Natural killer cell (primary cell): ENCODE results near the gene DDX23. TPM values are rescaled to one million over a fixed set of nuclear protein-coding genes. Genes with fewer than 3 reads are reported as not detected.

ENCODE experiments used
- ATAC-seq, 3 donors: fragments of 150-1000 bp in 2 of 3; fragments of 200-7000 bp in 1 of 3; cut with Tn5 transposase; 1 replicate in 1 of 3; 2 replicates in 2 of 3; pipeline ENCODE4 v1.10.0; 2021; ENCODE audit warnings: mild to moderate bottlenecking in 2 of 3, moderate library complexity in 2 of 3
- DNase-seq, 2 donors: peaks; one replicate each; pipeline versions ENCODE4 v3.0.0 to v3.0.0-alpha.2; 2013 to 2021; ENCODE audit warnings: mixed read lengths in 1 of 2
- H3K27ac ChIP-seq: one replicate; pipeline ENCODE4 v1.5.1; 2013; ENCODE audit warnings: mild to moderate bottlenecking, low read length
- H3K27me3 ChIP-seq: one replicate; pipeline ENCODE4 v1.6.1; 2013; ENCODE audit warnings: low read length; ENCODE audit not compliant: control insufficient read depth, insufficient read depth
- H3K36me3 ChIP-seq: one replicate; pipeline ENCODE4 v1.6.1; 2013; ENCODE audit warnings: low read length; ENCODE audit not compliant: control insufficient read depth, insufficient read depth
- H3K4me1 ChIP-seq: one replicate; pipeline ENCODE4 v1.6.1; 2013; ENCODE audit warnings: low read length; ENCODE audit not compliant: control insufficient read depth, insufficient read depth
- H3K4me3 ChIP-seq: one replicate; pipeline ENCODE4 v1.5.1; 2013; ENCODE audit warnings: low read length
- H3K9me3 ChIP-seq: one replicate; pipeline ENCODE4 v1.6.1; 2013; ENCODE audit warnings: low read length; ENCODE audit not compliant: control insufficient read depth, insufficient read depth
- H3K27ac Mint-ChIP-seq, 2 donors: one replicate each; pipeline ENCODE4 v1.8.0; 2022; ENCODE audit warnings: mild to moderate bottlenecking in 2 of 2, mixed read lengths in 2 of 2, moderate library complexity in 1 of 2
- H3K27me3 Mint-ChIP-seq, 2 donors: one replicate each; pipeline ENCODE4 v1.8.0; 2022; ENCODE audit warnings: low read depth in 2 of 2, mixed read lengths in 2 of 2
- H3K36me3 Mint-ChIP-seq: one replicate; pipeline ENCODE4 v1.8.0; 2022; ENCODE audit warnings: mixed read lengths
- H3K4me1 Mint-ChIP-seq, 2 donors: one replicate each; pipeline ENCODE4 v1.8.0; 2022; ENCODE audit warnings: mixed read lengths in 2 of 2
- H3K4me3 Mint-ChIP-seq: one replicate; pipeline ENCODE4 v1.8.0; 2022; ENCODE audit warnings: mild to moderate bottlenecking, moderate library complexity, mixed read lengths
- H3K9me3 Mint-ChIP-seq, 2 donors: one replicate each; pipeline ENCODE4 v1.8.0; 2022; ENCODE audit warnings: mixed read lengths in 2 of 2
- CTCF ChIP-seq: fragments of 200-600 bp; IDR thresholded peaks from one replicate; pipeline ENCODE4 v1.8.0; 2022; ENCODE audit warnings: antibody characterized with exemption
- WGBS: methylation state at CpG from one replicate; pipeline ENCODE4 v1.1.7; 2013; ENCODE audit warnings: missing lambda C conversion rate; ENCODE audit not compliant: insufficient coverage; 5-methylcytosine and 5-hydroxymethylcytosine counted together
- intact Hi-C: fragments of 100-400 bp; cut with micrococcal nuclease; formaldehyde crosslinking; loops from one replicate; pipeline ENCODE4 v1.14.2; 2022
- total RNA-seq, 4 donors: library from RNA; stranded (reverse); fragments of 120-200 nt in 1 of 4; gene quantifications; one replicate each; pipeline versions ENCODE4 v1.2.3 to v1.2.4, GENCODE V29; 2013 to 2022

The DDX23 gene
- total RNA-seq, 3 donors from 2014 or later (not counting 1 experiment from before 2014, with no cell fraction given) = 96.0 to 123 (median 104) TPM

DNA sequence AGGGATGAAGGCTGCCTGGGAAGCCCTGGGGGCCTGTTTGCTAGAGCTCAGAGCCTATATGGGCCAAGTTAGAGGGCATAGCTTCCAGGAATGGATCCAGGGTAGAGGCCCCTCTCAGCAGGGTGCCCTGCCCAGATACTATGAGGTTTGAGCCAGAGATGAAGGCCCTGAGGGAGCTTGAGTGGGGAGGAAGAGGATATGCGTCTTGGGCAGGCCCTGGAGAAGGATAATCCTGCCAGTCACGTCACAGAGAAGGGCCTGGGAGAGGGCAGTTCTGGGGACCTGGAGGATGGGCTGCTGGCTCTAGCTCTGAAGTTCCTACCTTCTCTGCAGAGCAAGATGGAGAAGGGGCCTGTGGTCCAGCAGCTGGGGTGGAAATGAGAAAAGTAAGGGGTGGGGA is 39.6 kb downstream of the DDX23 start:
- TF ChIP-seq CTCF = no peak
- 94% methylated on average over 2 of the region's 2 CpGs for WGBS
- DNase-seq = no peak
- H3K4me3 ChIP-seq = no peak overlapping the region
- Mint-ChIP-seq H3K4me1 (peaks cover 12 to 36% of the 10 kb centered on the region in 2 donors), H3K4me3 (peak overlapping the region; percentile 80), H3K27me3 (peaks cover 8 to 16% of the 10 kb centered on the region in 2 donors), H3K36me3 (no peaks in the 10 kb centered on the region), H3K27ac (no peak overlapping the region), H3K9me3 (no peaks in the 10 kb centered on the region)
- no peak for ATAC-seq
- peaks cover 21% of the 10 kb centered on the region for H3K4me1 ChIP-seq
- intact Hi-C loops = no loop called here
- no peak overlapping the region for H3K27ac ChIP-seq
- no peaks in the 10 kb centered on the region for H3K9me3 ChIP-seq
- H3K27me3 ChIP-seq = peaks cover 11% of the 10 kb centered on the region
- H3K36me3 ChIP-seq = no peaks in the 10 kb centered on the region

DNA sequence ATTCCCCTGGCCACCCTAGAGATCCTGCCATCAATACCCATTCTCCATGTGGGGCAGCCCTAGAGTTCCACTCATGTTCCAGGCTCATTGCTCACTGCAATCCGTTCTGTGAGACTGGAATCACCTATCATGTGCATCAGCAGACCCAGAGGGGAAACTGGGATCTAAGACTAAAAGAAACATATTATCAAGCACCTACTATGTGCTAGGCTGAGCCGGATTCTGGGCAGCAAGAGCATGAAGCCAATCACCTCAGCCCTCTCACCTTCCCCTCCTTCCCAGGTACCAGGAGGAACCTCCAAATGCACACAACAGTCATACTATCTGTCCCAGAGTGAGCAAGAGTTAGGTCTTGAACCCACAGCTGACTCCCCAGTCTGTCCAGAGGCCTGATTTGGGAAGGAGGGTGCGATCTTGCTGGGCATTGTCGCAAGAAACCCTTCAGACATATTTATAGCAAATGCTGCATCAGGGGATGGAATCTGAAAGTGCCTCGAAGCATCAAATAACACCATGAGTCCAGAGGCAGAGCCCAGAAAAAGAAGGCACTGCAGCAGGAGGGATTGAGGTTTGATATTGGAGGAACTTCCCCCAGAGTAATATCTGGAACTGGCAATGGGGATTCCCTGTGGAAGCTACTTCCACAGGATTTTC is 40.4 kb downstream of the DDX23 start:
- H3K27ac ChIP-seq = no peak overlapping the region
- no peak overlapping the region for H3K27ac Mint-ChIP-seq

GRCh38 chr12:48810903-48811431 is 41.0 kb downstream of the DDX23 start:
- no peak for TF ChIP-seq CTCF
- Mint-ChIP-seq H3K9me3 (no peaks in the 10 kb centered on the region), H3K36me3 (no peaks in the 10 kb centered on the region), H3K27me3 (peaks cover under 1 to 4% of the 10 kb centered on the region in 2 donors), H3K4me1 (peaks cover 16 to 36% of the 10 kb centered on the region in 2 donors), H3K4me3 (no peak overlapping the region), H3K27ac (no peak overlapping the region)
- WGBS = 96% methylated on average over 3 of the region's 5 CpGs
- H3K4me3 ChIP-seq = no peak overlapping the region
- no peak overlapping the region for H3K27ac ChIP-seq
- H3K36me3 ChIP-seq = no peaks in the 10 kb centered on the region
- intact Hi-C loops = no loop called here
- DNase-seq (no peak), ATAC-seq (no peak)
- peaks cover 20% of the 10 kb centered on the region for H3K4me1 ChIP-seq
- peaks cover 3% of the 10 kb centered on the region for H3K27me3 ChIP-seq
- H3K9me3 ChIP-seq = no peaks in the 10 kb centered on the region

More for the DNA sequence above, 40.4 kb downstream of the DDX23 start:
- Mint-ChIP-seq H3K36me3 (no peaks in the 10 kb centered on the region), H3K4me1 (peaks cover 18 to 36% of the 10 kb centered on the region in 2 donors), H3K9me3 (no peaks in the 10 kb centered on the region), H3K27me3 (peaks cover 6 to 8% of the 10 kb centered on the region in 2 donors), H3K4me3 (no peak overlapping the region)
- DNase-seq = no peak
- Histone ChIP-seq H3K36me3 (no peaks in the 10 kb centered on the region), H3K9me3 (no peaks in the 10 kb centered on the region), H3K27me3 (peaks cover 9% of the 10 kb centered on the region), H3K4me1 (peaks cover 21% of the 10 kb centered on the region), H3K4me3 (no peak overlapping the region)
- intact Hi-C loops = no loop called here
- 97% methylated on average over 5 of the region's 5 CpGs for WGBS
- no peak for ATAC-seq
- TF ChIP-seq CTCF = no peak
